ENCODE measurements around the gene TBX2. TPM values are rescaled to one million over a fixed set of nuclear protein-coding genes. Genes with fewer than 3 reads are reported as not detected.
"Not testable (repeated sequence)": the region's sequence is repeated elsewhere in the genome, so short reads cannot be mapped to it uniquely, and the experiment has no call there.

TBX2 gene
- total RNA-seq, 1 donor from 2014 or later: 1.6 TPM

DNA sequence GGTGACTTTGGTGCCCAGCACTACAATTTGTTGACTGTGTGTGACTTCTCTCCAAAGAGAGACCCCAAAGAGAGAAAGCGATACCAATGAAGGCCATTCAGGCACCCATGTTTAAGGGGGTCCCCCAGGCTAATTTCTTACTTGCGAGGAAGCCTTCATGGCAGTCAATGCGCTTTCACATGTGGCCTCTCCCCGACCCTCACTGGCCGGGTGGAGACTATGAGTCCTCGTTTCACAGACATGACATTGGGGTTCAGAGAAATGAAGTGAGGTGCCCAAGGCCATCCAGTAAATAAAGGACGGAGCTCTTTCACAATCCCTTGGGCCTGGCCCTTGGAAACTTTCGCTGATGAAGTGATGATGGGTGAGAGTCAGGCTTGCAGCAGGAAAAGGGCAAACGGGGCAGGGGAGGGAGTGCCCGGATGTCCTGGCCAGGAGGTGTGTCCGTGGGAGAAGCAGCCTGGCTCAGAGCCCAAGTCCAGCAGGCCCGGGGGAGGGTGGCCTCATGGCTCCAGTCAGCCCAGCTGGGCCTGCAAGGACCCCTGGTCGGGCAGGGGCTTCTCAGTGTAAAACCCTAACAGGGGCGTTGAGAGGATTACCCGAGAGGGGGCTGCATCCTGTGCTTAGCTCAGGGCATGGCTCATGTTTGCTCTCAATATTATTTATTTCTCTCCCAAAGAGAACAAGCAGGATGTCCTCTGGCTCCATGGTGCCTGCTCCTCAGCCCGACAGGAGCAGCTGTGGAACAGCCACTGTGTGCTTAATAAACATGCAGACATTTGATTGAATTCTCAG is 14.7 kb downstream of the TBX2 start:
- ATAC-seq: no peak

- ATAC-seq: no peak
These were observed 15.3 kb downstream of the TBX2 start for GRCh38 chr17:61414936-61415251.

DNA sequence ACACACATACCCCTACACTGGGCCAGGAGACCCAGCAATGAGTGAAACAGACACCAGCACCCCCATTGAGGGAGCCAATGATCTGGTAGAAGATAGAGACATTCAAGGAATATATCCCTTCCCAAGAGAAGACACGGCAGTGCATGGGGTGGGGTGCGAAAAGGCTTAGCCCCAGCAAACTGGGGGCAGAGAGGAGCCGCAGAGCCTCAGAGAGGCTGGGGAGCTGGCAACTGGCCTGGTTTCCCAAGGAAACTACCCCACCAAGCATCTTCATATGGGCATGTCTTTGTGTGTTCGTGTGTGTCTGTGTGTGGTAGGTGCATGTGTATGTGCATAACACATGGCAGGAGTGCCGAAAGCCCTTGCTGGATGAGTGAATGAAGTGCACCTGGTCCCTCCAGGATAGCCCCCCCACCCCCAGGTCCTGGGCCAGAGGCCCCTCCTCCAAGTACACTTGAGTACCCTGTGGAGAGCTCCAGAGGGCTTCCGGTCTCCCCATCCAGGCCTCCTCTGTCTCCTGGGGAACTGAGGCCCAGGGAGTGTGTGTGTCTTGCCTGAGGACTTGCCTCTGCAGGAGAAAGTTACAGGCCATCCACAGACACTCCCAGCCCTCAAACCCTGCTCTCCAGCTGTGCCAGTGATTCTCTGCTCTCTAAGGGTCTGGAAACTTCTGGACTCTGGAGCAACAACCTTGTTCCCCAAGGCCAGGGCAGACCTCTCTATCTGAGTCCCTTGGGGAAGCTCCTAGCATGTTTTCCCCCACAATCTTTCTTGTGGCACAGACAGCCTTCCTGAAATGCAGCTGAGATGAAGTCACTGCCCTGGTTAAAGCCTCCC is 15.9 kb downstream of the TBX2 start:
- ATAC-seq: no peak

DNA sequence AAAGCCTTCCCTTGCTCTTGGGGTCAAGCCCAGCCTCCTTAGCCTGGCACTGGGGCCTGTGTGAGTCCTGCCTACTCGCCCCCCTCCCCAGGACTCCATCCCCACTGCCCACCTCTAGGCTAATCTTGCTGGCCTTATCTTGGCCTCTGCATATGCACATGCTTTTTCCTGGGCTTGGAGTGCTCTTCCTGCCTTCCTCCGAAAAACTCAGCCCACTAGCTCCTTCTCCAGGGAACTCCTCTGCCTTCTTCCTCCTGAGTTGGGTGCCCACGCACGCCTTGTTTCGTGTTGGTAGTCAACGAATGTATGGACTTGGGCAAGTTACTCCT is 16.5 kb downstream of the TBX2 start:
- no peak for ATAC-seq

DNA sequence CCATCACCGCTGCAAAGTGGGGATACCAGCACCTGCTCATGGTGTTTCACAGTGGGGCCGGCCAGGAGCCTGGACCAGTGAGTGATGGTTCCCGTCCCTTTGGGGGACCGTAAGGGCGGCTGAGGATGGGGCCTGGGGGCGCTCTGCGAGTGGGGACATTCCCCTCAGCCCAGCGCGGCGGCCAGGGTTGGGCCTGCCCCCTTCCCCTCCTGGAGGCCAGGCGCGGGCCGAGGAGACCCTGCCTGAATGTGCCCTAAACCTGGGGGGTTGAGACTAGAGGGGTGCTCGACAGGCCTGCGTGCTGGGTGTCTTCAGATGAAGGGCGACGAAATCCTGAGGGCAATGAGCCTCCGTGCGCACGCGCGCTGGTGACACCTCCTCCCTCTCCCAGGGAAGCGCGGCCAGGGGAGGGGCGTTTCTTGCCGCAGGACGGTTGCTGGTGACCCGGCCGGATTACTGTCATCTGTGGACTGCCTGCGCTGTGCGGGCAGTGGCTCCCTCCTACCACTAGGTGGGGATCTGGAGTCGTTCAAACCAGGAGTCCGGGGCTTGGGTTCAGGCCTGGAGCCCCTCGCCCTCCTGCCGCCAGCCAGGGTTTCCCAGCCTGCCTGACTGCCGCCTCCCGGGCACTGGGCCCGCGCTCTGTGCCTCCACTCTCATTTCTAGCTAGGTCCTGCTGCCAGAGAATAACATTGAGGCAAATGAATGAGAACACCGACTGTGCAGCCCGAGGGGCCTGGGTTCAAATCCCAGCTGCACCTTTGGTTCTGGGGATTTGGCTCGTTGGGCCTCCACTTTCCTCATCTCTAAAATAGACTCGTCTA is 17.1 kb downstream of the TBX2 start:
- ATAC-seq: peak; percentile 40

DNA sequence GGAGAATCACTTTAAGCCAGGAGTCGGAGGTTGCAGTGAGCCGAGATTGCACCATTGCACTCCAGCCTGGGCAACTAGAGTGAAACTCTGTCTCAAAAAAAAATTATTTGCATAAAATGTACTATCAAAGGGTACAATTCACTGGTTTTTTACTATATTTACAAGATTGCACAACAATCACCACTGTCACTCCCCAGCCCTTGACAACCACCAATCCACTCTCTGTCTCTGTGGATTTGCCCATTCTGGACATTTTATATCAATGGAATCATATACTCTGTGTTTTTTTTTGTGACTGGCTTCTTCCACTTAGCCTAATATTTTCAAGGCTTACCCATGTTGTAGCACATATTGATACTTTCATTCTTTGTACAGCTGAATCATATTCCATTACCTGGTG is 18.8 kb downstream of the TBX2 start:
- ATAC-seq: no peak

GRCh38 chr17:61419496-61420046 is 19.9 kb downstream of the TBX2 start:
- no peak for ATAC-seq

GRCh38 chr17:61420052-61420451 is 20.4 kb downstream of the TBX2 start:
- ATAC-seq: no peak

DNA sequence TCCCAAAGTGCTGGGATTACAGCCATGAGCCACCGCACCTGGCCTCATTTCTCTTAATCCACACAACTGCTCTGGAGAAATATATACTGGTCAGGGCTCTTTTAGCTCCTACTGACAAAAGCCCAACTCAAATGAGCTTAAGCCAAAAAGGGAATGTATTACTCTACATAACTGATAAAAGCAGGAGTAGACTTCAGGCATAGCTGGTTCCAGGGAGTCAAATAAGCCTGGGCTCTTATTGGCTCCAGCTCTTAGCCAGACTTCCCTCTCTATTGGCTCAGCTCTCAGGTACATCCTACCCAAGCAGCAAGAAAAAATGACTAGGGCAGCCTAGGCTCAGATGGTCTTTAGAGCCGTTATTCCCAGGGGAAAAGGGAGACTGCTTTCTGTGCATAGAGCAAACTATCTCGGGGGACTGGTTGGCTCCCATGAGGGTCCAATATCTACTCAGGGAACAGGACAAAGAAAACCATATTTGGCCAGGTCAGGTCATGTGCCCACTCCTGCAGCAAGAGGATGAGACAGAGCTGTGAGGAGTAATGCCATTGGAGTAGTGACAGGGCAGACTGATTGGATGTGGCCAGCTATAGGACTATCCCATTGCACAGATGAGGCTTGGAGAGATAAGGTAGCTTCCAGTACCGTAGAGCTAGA is 21.2 kb downstream of the TBX2 start:
- no peak for ATAC-seq

DNA sequence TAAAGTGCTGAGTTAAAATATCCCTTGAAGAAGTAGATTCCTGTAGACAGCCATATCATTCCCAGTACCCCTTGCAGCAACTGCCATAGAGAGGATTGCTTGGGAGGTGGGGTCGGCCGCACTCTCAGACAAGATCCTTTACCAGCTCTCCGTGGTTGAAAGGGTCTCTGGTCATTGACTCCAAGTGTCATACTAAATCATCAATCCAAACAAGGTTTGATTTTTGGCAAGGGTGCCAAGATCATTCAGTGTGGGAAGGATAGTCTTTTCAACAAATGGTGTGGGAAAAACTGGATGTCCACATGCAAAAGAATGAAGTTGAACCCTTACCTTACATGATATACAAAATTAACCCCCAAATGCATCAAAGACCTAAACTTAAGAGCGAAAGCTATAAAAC is 21.8 kb downstream of the TBX2 start:
- no peak for ATAC-seq

DNA sequence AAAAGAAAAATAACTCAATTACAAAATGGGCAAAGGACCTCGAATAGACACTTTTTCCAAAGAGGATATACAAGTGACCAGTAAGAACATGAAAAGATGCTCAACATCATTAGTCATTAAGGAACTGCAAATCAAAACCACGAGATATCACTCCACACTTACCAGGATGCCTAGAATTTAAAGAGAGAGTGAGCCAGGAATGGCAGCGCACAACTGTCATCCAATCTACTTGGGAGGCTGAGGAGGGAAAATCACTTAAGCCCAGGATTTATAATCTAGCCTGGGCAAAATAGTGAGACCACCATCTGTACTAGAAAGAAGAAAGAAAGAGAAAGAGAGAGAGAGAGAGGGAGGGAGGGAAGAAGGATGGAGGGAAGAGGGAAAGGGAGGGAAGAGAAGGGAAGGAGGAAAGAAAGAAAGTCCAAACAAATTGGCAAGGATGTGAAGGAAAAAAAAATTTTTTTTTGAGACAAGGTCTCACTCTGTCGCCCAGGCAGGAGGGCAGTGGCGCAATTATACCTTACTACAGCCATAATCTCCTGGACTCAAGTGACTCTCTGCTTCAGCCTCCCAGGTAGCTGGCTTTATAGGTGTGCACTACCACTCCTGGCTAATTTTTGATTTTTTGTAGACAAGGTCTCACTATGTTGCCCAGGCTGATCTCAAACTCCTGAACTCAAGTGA is 22.6 kb downstream of the TBX2 start:
- ATAC-seq: no peak

DNA sequence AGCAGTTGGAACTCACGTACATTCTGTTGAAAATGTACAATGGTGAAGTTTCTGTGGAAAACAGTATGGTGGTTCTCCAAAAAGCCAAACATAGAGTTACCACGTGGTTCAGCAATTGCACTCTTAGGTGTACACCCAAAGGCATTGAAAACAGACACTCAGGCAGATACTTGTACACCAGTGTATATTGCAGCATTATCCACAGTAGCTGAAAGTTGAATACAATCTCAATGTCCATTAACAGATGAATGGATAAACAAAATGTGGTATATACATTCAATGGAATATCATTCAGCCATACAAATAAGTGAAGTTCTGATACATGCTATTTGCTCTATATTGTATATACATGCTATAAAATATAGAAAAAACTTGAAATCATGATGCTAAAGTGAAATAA is 23.2 kb downstream of the TBX2 start:
- ATAC-seq: no peak

DNA sequence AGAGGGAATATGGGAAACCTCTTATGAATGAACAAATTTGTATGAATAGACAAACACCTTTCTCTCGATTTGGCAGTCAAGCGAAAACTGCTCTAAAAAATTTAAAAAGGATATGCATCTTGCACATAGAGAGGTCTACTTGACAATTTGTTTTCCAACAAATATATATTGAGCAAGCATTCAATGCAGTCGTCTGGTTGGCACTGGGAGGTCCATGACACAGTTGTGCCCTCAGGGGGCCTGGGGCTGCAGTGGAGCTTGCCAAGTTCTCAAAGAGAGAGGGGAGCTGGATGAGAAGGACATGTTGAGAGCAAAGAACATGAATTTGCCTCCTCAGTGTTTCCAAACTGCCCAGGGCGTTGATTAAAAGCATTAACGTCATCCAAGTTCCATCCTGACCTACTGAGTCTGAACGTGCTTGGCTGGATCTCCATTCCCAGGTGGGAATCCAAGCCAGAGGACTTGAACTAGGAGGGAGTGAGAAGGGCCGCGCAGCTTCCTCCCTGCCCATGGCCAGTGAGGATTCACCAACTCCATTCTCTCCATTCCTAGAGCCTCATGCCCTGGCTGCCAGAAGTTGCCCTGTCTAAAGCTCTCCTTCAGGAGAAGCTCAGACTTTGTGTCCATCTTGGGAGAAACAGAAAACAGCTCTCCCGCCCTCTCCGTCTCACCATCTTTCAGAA is 24.5 kb downstream of the TBX2 start:
- ATAC-seq: no peak

- ATAC-seq: no peak
These were observed 26.2 kb downstream of the TBX2 start for GRCh38 chr17:61425682-61426481.

- ATAC-seq: no peak
These were observed 27.1 kb downstream of the TBX2 start for GRCh38 chr17:61426482-61427304.

- no peak for ATAC-seq
These were observed 27.9 kb downstream of the TBX2 start for GRCh38 chr17:61427567-61427966.

- no peak for ATAC-seq
These were observed 29.6 kb downstream of the TBX2 start for GRCh38 chr17:61429274-61429673.

GRCh38 chr17:61429831-61430230 is 30.2 kb downstream of the TBX2 start:
- not testable (repeated sequence) for ATAC-seq

DNA sequence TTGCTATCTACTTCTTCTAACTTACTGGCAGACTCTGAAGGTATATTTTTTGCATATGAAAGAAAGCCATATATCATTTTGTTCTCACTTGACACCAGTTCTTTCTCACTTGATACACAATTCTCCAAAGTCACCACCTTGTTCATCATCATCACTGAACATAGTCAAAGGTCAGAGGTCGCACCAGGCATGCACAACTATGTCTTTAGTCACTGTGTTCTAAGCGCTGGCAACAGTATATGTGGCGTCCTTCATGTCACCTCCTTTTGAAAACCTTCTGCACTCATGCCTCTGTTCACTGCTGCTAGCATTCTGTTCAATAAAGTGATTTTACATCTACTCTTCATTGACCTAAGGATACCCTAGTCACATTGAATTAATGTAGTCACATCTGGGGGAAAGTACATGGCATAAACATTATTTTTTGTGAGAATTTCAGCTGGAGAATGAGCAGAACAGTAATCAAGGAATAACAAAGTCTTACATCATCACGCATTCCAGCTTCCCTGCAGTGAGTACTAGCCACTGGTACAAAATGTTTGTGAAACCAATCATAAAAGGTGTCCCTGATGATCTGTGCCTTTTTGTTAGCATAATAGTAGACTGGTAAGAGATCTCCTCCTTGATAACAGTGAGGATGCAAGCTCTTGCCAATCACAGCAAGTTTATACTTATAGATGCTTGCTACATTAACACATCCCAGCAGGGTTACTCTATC is 32.1 kb downstream of the TBX2 start:
- ATAC-seq: no peak
